GM12864 (cell line): Measurements from ENCODE around the gene PNLIPRP1.

Experiments
- DNase-seq: peaks from one replicate; pipeline ENCODE4 v3.0.0-alpha.2; 2011; ENCODE audit warnings: low read depth
- H3K4me3 ChIP-seq: 2 replicates; pipeline ENCODE4 v1.5.1; 2011; ENCODE audit warnings: mild to moderate bottlenecking, low read depth, low read length, control low read depth
- TF ChIP-seq, protein P1 (sequence below): IDR thresholded peaks from 2 replicates; pipeline ENCODE4 v1.5.1; 2011; ENCODE audit warnings: low read depth, mild to moderate bottlenecking, moderate library complexity, low read length, control low read depth, inconsistent platforms; ENCODE audit errors: missing control alignments

PNLIPRP1 gene

GRCh38 chr10:116620423-116621400 lies 30.0 kb downstream of the PNLIPRP1 start, which contains the start of gene PNLIPRP2:
Gene PNLIPRP2 (plus strand): TSS chr10:116620953.
- TF ChIP-seq, protein P1, sequence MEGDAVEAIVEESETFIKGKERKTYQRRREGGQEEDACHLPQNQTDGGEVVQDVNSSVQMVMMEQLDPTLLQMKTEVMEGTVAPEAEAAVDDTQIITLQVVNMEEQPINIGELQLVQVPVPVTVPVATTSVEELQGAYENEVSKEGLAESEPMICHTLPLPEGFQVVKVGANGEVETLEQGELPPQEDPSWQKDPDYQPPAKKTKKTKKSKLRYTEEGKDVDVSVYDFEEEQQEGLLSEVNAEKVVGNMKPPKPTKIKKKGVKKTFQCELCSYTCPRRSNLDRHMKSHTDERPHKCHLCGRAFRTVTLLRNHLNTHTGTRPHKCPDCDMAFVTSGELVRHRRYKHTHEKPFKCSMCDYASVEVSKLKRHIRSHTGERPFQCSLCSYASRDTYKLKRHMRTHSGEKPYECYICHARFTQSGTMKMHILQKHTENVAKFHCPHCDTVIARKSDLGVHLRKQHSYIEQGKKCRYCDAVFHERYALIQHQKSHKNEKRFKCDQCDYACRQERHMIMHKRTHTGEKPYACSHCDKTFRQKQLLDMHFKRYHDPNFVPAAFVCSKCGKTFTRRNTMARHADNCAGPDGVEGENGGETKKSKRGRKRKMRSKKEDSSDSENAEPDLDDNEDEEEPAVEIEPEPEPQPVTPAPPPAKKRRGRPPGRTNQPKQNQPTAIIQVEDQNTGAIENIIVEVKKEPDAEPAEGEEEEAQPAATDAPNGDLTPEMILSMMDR: no peak
- DNase-seq: no peak
- no peak within 1 kb of the TSS for H3K4me3 ChIP-seq

GRCh38 chr10:116621476-116621875 lies 30.7 kb downstream of the PNLIPRP1 start:
- H3K4me3 ChIP-seq: no peak overlapping the region
- TF ChIP-seq, protein P1: no peak
- no peak for DNase-seq

DNA sequence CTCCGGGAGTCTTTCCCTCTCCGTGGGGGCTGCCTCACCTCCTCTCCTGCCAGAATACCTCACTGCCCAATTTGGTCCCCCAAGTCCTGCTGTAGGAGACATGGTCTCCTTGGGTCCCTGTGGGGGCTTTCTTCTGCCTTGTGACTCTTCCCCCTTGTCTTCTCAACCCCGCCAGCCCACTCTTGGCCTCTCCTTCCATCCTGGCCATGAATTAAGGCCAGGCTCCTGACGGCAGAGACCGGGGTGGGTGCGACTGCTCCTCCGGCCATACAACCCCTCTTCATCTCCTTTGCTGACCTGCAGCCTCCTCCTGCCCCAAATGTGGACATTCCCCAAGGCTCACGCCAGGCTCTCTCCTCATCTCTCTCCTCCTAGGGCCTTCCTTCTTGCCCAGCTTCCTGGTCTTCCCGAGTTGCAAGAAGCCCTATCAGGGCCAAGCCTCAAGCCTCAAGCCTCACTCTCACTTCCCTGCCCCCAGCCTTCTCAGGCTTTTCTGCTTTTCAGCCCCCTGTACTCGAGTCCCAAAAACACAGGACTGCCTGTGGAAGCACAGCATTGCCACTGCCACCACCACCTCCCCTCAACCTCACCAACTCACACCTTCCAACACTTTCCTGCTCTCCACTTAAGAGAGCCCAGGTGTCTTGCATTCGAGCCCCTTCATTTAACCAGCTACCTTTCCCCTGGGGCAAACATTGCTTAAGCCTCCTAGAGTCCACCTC lies 31.3 kb downstream of the PNLIPRP1 start:
- TF ChIP-seq, protein P1: no peak
- no peak for DNase-seq
- H3K4me3 ChIP-seq: no peak overlapping the region

DNA sequence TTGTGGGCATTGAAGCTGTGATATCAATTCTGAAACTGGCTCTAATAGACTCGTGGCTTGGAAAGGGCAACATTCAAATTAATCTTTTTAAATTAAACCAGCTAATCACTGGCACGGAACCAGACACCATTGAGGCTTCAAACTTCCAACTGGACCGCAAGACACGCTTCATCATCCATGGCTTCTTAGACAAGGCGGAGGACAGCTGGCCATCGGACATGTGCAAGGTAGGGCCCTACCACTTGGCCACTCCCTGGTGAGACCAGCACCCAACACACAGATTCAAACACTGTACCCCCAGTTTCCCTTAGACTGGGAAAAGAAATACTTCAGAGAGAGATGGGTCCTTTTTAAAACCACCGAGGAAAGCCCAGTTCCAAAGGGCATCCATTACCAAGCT lies 35.1 kb downstream of the PNLIPRP1 start:
- DNase-seq: no peak
- H3K4me3 ChIP-seq: no peak overlapping the region
- TF ChIP-seq, protein P1: no peak

- DNase-seq: no peak
- no peak overlapping the region for H3K4me3 ChIP-seq
- TF ChIP-seq, protein P1: no peak
Observed at GRCh38 chr10:116626815-116627214, 36.1 kb downstream of the PNLIPRP1 start.

- no peak for DNase-seq
- TF ChIP-seq, protein P1: no peak
Observed at GRCh38 chr10:116627386-116627933, 36.7 kb downstream of the PNLIPRP1 start.

More at GRCh38 chr10:116627386-116627933, 36.7 kb downstream of the PNLIPRP1 start:
- H3K4me3 ChIP-seq: no peak overlapping the region
